Measurements from ENCODE around the gene LMF1.
"Not testable (repeated sequence)": the region's sequence is repeated elsewhere in the genome, so short reads cannot be mapped to it uniquely, and the experiment has no call there.

Gene LMF1

DNA sequence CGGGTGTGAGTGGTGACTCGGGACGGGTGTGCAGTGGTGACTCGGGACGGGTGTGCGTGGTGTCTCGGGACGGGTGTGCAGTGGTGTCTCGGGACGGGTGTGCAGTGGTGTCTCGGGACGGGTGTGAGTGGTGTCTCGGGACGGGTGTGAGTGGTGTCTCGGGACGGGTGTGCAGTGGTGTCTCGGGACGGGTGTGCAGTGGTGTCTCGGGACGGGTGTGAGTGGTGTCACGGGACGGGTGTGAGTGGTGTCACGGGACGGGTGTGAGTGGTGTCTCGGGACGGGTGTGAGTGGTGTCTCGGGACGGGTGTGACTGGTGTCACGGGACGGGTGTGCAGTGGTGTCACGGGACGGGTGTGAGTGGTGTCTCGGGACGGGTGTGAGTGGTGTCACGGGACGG is 112.3 kb downstream of the LMF1 start:
- not testable (repeated sequence) for H3K9ac ChIP-seq (ENCODE audit: low read depth, low read length); H3K4me1 ChIP-seq (ENCODE audit: insufficient read depth, low read length); H3K4me3 ChIP-seq (ENCODE audit: low read length); H3K27me3 ChIP-seq (ENCODE audit: insufficient read depth, low read length); H3K27ac ChIP-seq (ENCODE audit: low read depth, low read length); H3K36me3 ChIP-seq (ENCODE audit: insufficient read depth, low read length)
- H3K9me3 ChIP-seq (ENCODE audit: insufficient read depth, low read depth, low read length), result peaks cover 11% of the 10 kb centered on the region; the same call in 1 of the 2 replicates
- 96% methylated on average over 36 of the region's 36 CpGs for WGBS

GRCh38 chr16:856811-857210 is 114.0 kb downstream of the LMF1 start:
- Histone ChIP-seq H3K27ac (ENCODE audit: low read depth, low read length) (no peak overlapping the region), H3K4me3 (ENCODE audit: low read length) (no peak overlapping the region), H3K4me1 (ENCODE audit: insufficient read depth, low read length) (no peaks in the 10 kb centered on the region), H3K27me3 (ENCODE audit: insufficient read depth, low read length) (no peaks in the 10 kb centered on the region), H3K36me3 (ENCODE audit: insufficient read depth, low read length) (no peaks in the 10 kb centered on the region), H3K9ac (ENCODE audit: low read depth, low read length) (no peak overlapping the region), H3K9me3 (ENCODE audit: insufficient read depth, low read depth, low read length) (peaks cover 11% of the 10 kb centered on the region; the same call in 1 of the 2 replicates)
- WGBS, result 97% methylated on average over 24 of the region's 24 CpGs

GRCh38 chr16:856101-856500 is 114.7 kb downstream of the LMF1 start:
- WGBS, result 96% methylated on average over 12 of the region's 12 CpGs
- Histone ChIP-seq H3K27ac (ENCODE audit: low read depth, low read length) (no peak overlapping the region), H3K27me3 (ENCODE audit: insufficient read depth, low read length) (no peaks in the 10 kb centered on the region), H3K36me3 (ENCODE audit: insufficient read depth, low read length) (no peaks in the 10 kb centered on the region), H3K9me3 (ENCODE audit: insufficient read depth, low read depth, low read length) (peaks cover 15% of the 10 kb centered on the region; the same call in 1 of the 2 replicates), H3K9ac (ENCODE audit: low read depth, low read length) (no peak overlapping the region), H3K4me3 (ENCODE audit: low read length) (no peak overlapping the region), H3K4me1 (ENCODE audit: insufficient read depth, low read length) (no peaks in the 10 kb centered on the region)

- 95% methylated on average over 13 of the region's 13 CpGs for WGBS
- Histone ChIP-seq H3K9me3 (ENCODE audit: insufficient read depth, low read depth, low read length) (peaks cover 22% of the 10 kb centered on the region), H3K27me3 (ENCODE audit: insufficient read depth, low read length) (no peaks in the 10 kb centered on the region), H3K4me1 (ENCODE audit: insufficient read depth, low read length) (no peaks in the 10 kb centered on the region), H3K27ac (ENCODE audit: low read depth, low read length) (no peak overlapping the region), H3K36me3 (ENCODE audit: insufficient read depth, low read length) (no peaks in the 10 kb centered on the region), H3K9ac (ENCODE audit: low read depth, low read length) (no peak overlapping the region), H3K4me3 (ENCODE audit: low read length) (no peak overlapping the region)
Measured at GRCh38 chr16:855471-855870, 115.3 kb downstream of the LMF1 start.

DNA sequence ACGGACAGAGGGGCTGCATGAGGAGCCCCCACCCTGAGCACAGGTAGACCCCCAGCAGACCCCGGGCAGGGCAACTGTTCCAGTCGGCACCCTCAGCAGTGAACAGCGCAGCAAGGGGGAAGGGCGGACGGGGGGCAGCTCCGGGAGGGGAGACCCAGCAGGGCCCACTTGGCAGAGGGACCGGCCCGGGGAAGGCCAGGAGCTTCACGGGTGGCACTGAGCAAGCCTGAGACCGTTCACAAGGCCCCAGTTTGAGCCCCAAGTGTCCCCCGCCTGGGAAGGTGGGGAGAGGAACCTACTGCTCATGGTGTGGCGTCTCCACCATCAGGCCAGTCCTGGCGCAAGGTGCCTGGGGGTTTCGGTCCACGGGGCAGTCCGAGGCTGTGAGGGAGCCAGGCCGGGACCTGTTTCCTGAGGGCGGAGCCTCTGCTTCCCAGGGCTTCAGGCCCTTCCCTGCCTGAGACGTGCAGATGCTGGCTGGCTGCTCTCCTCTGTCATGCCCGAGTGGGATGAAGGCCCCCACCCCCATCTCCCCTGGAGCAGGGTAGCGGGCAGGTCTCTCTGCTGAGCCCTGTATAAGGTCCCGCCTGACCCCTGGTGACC is 115.9 kb downstream of the LMF1 start:
- WGBS, result 90% methylated on average over 23 of the region's 23 CpGs

DNA sequence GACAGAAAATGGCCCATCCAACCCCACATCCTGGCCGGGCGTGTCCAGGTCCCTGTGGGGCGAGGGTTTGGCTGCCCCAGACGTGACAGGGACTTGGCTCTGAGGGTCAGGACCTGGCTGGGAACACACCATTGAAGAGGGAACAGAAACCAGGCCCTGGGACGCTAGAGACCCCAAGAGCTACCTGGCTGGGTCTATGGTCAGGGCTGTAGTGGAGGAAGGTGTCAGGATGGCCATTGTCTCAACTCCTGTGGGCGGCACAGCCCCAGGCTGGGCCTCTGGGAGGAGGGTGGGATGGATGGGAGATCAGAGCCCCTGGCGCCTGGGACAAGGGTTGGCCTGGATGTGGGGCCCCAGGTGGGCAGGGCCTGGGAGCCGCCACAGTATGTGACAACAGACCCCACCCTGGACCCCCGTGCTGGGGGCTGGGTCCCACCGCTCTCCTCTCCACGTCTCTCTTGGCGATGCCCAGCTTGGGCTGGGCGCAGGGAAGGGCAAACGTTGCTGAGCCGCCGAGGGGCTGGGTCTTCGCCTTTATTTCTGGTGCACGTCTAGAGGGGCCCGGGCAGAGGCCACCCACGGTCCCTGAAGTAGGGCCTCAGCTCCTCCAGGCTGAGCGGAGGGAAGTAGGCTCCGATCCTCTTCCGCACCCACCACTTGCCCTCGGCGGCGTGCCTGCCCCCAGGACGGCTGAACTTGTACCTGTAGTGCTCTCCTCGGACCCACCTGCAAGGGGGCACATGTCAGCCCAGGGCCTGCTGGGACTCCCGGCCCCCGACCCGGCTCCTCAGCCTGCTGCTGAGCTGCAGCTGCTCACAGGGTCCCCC is 116.6 kb downstream of the LMF1 start:
- H3K4me1 ChIP-seq (ENCODE audit: insufficient read depth, low read length), result no peaks in the 10 kb centered on the region
- no peak overlapping the region for H3K9ac ChIP-seq (ENCODE audit: low read depth, low read length)
- peaks cover 32% of the 10 kb centered on the region for H3K9me3 ChIP-seq (ENCODE audit: insufficient read depth, low read depth, low read length)
- 94% methylated on average over 31 of the region's 31 CpGs for WGBS
- no peak overlapping the region for H3K27ac ChIP-seq (ENCODE audit: low read depth, low read length)
- H3K27me3 ChIP-seq (ENCODE audit: insufficient read depth, low read length), result no peaks in the 10 kb centered on the region
- H3K36me3 ChIP-seq (ENCODE audit: insufficient read depth, low read length), result no peaks in the 10 kb centered on the region
- no peak overlapping the region for H3K4me3 ChIP-seq (ENCODE audit: low read length)

More for the DNA sequence above, 115.9 kb downstream of the LMF1 start:
- Histone ChIP-seq H3K4me3 (ENCODE audit: low read length) (no peak overlapping the region), H3K9ac (ENCODE audit: low read depth, low read length) (no peak overlapping the region), H3K27me3 (ENCODE audit: insufficient read depth, low read length) (no peaks in the 10 kb centered on the region), H3K27ac (ENCODE audit: low read depth, low read length) (no peak overlapping the region), H3K4me1 (ENCODE audit: insufficient read depth, low read length) (no peaks in the 10 kb centered on the region), H3K36me3 (ENCODE audit: insufficient read depth, low read length) (no peaks in the 10 kb centered on the region), H3K9me3 (ENCODE audit: insufficient read depth, low read depth, low read length) (peaks cover 27% of the 10 kb centered on the region)

- Histone ChIP-seq H3K9me3 (ENCODE audit: insufficient read depth, low read depth, low read length) (peaks cover 41% of the 10 kb centered on the region), H3K4me3 (ENCODE audit: low read length) (no peak overlapping the region), H3K36me3 (ENCODE audit: insufficient read depth, low read length) (no peaks in the 10 kb centered on the region), H3K27ac (ENCODE audit: low read depth, low read length) (no peak overlapping the region), H3K9ac (ENCODE audit: low read depth, low read length) (no peak overlapping the region), H3K4me1 (ENCODE audit: insufficient read depth, low read length) (no peaks in the 10 kb centered on the region), H3K27me3 (ENCODE audit: insufficient read depth, low read length) (no peaks in the 10 kb centered on the region)
- WGBS, result 95% methylated on average over 11 of the region's 11 CpGs
Measured at GRCh38 chr16:853306-853705, 117.5 kb downstream of the LMF1 start.

DNA sequence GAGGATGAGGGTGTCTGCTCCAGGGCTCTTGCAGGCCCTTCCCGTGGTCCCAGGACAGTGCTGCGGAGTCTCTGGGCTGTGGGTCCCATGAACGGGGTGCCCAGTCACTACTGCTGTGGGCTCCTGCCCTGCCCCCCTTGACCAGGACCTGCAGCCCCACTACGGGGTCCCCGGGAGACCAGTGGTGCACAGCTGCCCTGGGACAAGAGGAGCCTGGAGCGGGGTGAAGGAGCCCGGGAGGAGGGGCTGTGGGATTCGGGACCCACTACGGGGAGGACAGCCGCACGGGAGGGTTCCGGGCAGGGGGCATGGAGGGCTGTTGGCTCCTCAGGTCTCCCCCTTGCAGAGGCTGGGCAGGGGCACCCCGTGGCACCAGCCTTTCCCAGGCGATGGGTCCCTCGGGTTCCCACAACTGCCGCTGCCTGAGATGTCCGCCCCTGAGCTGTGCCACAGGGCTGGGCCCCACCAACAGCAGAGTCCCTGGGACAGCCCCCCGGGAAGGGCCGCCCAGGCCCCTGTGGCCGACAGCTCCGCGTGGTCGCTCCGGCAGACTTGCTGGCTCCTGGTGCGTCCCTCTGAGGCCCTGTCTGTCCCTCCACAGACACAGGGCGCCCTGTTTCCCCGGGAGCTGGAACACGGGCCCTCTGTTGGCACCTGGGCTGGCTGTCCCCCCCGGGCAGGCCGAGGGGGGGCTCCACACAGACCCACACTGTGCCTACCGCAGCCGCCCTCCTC is 118.2 kb downstream of the LMF1 start:
- Histone ChIP-seq H3K9ac (ENCODE audit: low read depth, low read length) (no peak overlapping the region), H3K27ac (ENCODE audit: low read depth, low read length) (no peak overlapping the region), H3K27me3 (ENCODE audit: insufficient read depth, low read length) (no peaks in the 10 kb centered on the region), H3K4me1 (ENCODE audit: insufficient read depth, low read length) (no peaks in the 10 kb centered on the region), H3K9me3 (ENCODE audit: insufficient read depth, low read depth, low read length) (peaks cover 47% of the 10 kb centered on the region), H3K4me3 (ENCODE audit: low read length) (no peak overlapping the region), H3K36me3 (ENCODE audit: insufficient read depth, low read length) (no peaks in the 10 kb centered on the region)
- 94% methylated on average over 32 of the region's 32 CpGs for WGBS

- H3K27ac ChIP-seq (ENCODE audit: low read depth, low read length), result no peak overlapping the region
- no peaks in the 10 kb centered on the region for H3K27me3 ChIP-seq (ENCODE audit: insufficient read depth, low read length)
- WGBS, result 93% methylated on average over 17 of the region's 17 CpGs
- no peak overlapping the region for H3K9ac ChIP-seq (ENCODE audit: low read depth, low read length)
- H3K4me3 ChIP-seq (ENCODE audit: low read length), result no peak overlapping the region
- H3K4me1 ChIP-seq (ENCODE audit: insufficient read depth, low read length), result no peaks in the 10 kb centered on the region
- H3K9me3 ChIP-seq (ENCODE audit: insufficient read depth, low read depth, low read length), result peaks cover 50% of the 10 kb centered on the region
- H3K36me3 ChIP-seq (ENCODE audit: insufficient read depth, low read length), result no peaks in the 10 kb centered on the region
Measured at GRCh38 chr16:851871-852270, 118.9 kb downstream of the LMF1 start.

DNA sequence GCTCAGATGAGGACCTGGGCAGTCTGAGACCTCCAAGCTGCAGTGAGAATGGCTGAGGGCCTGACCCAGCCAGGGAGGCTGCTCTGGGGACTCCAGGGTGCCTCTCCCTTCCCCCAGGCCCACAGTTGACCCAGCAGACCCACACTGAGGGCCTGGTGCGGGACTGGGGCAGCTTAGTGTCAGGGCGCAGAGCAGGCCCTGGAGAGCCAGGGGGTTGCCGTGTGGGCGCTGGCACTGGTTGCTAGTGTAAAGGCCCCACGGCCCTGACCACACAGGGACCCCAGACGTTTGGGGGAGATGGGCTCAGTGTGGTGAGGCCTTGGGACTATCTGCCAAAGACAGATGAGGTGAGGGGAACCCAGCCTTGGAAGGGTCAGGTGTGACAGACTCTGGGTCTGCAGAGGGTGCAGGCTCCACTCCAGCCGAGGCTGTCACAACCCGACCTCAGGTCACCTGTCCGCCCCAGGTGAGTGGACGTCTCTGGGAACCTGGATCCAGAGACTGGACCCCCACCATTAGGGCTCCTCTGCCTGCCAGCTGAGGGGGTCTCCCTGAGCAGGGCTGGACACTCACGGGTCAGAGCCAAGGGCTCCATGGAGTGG is 119.5 kb downstream of the LMF1 start:
- WGBS, result 91% methylated on average over 11 of the region's 11 CpGs
- H3K36me3 ChIP-seq (ENCODE audit: insufficient read depth, low read length), result no peaks in the 10 kb centered on the region
- no peak overlapping the region for H3K9ac ChIP-seq (ENCODE audit: low read depth, low read length)
- no peak overlapping the region for H3K4me3 ChIP-seq (ENCODE audit: low read length)
- H3K9me3 ChIP-seq (ENCODE audit: insufficient read depth, low read depth, low read length), result peaks cover 45% of the 10 kb centered on the region
- H3K27me3 ChIP-seq (ENCODE audit: insufficient read depth, low read length), result no peaks in the 10 kb centered on the region
- H3K4me1 ChIP-seq (ENCODE audit: insufficient read depth, low read length), result no peaks in the 10 kb centered on the region
- no peak overlapping the region for H3K27ac ChIP-seq (ENCODE audit: low read depth, low read length)

DNA sequence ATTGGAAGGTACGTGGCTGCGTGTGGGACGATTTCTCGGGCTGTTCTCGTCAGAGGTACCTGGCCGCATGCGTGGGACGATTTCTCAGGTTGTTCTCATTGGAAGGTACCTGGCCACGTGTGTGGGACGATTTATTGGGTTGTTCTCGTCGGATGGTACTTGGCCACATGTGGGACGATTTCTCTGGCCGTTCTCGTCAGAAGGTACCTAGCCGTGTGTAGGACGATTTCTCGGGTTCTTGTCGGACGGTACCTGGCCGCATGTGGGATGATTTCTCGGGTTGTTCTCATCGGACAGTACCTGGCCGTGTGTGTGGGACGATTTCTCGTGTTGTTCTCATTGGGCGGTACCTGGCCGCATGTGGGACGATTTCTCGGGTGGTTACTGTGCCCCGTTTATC is 120.1 kb downstream of the LMF1 start:
- WGBS, result 91% methylated on average over 31 of the region's 31 CpGs
- Histone ChIP-seq H3K9me3 (ENCODE audit: insufficient read depth, low read depth, low read length) (peaks cover 45% of the 10 kb centered on the region), H3K27me3 (ENCODE audit: insufficient read depth, low read length) (no peaks in the 10 kb centered on the region), H3K36me3 (ENCODE audit: insufficient read depth, low read length) (no peaks in the 10 kb centered on the region), H3K27ac (ENCODE audit: low read depth, low read length) (no peak overlapping the region), H3K4me3 (ENCODE audit: low read length) (no peak overlapping the region), H3K9ac (ENCODE audit: low read depth, low read length) (no peak overlapping the region), H3K4me1 (ENCODE audit: insufficient read depth, low read length) (no peaks in the 10 kb centered on the region)

Measured in HUES64 (cell line).